ENCODE results near the gene TMA7. TPM values are rescaled to one million over a fixed set of nuclear protein-coding genes. Genes with fewer than 3 reads are reported as not detected.

Gene TMA7
- polyA plus RNA-seq, 1 donor from 2014 or later = 1,747 TPM

GRCh38 chr3:48492461-48493202, 52.6 kb downstream of the TMA7 start:
- TF ChIP-seq MXI1 (conservative IDR thresholded peaks at IDR 0.05; ENCODE audit: poor library complexity, severe bottlenecking) = no peak
- TF ChIP-seq EP300 (conservative IDR thresholded peaks at IDR 0.05; ENCODE audit: poor library complexity, severe bottlenecking) = no peak
- TF ChIP-seq CTCF (IDR thresholded peaks at IDR 0.05; ENCODE audit: poor library complexity, severe bottlenecking) = no peak
- no peak for TF ChIP-seq SMC3 (conservative IDR thresholded peaks at IDR 0.05; ENCODE audit: poor library complexity)
- no peak for TF ChIP-seq RAD21 (conservative IDR thresholded peaks at IDR 0.05)
- TF ChIP-seq, protein P1, sequence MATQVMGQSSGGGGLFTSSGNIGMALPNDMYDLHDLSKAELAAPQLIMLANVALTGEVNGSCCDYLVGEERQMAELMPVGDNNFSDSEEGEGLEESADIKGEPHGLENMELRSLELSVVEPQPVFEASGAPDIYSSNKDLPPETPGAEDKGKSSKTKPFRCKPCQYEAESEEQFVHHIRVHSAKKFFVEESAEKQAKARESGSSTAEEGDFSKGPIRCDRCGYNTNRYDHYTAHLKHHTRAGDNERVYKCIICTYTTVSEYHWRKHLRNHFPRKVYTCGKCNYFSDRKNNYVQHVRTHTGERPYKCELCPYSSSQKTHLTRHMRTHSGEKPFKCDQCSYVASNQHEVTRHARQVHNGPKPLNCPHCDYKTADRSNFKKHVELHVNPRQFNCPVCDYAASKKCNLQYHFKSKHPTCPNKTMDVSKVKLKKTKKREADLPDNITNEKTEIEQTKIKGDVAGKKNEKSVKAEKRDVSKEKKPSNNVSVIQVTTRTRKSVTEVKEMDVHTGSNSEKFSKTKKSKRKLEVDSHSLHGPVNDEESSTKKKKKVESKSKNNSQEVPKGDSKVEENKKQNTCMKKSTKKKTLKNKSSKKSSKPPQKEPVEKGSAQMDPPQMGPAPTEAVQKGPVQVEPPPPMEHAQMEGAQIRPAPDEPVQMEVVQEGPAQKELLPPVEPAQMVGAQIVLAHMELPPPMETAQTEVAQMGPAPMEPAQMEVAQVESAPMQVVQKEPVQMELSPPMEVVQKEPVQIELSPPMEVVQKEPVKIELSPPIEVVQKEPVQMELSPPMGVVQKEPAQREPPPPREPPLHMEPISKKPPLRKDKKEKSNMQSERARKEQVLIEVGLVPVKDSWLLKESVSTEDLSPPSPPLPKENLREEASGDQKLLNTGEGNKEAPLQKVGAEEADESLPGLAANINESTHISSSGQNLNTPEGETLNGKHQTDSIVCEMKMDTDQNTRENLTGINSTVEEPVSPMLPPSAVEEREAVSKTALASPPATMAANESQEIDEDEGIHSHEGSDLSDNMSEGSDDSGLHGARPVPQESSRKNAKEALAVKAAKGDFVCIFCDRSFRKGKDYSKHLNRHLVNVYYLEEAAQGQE (IDR thresholded peaks at IDR 0.05; ENCODE audit: borderline replicate concordance) = no peak
- no peak for TF ChIP-seq EZH2 (IDR thresholded peaks at IDR 0.05; ENCODE audit: borderline replicate concordance, insufficient read depth, low read length, poor library complexity, severe bottlenecking)
- TF ChIP-seq TAF1 (IDR thresholded peaks at IDR 0.05; ENCODE audit: low read depth) = no peak
- no peak for TF ChIP-seq POLR2AphosphoS5 (IDR thresholded peaks at IDR 0.05)
- no peaks in the 10 kb centered on the region for H4K20me1 ChIP-seq (ENCODE audit: insufficient read depth)
- H3F3A ChIP-seq (ENCODE audit: insufficient read depth, low read length, poor library complexity, severe bottlenecking) = no peaks in the 10 kb centered on the region
- no peaks in the 10 kb centered on the region for H3K36me3 ChIP-seq (ENCODE audit: insufficient read depth, low read length)
- no peaks in the 10 kb centered on the region for H3K9me2 ChIP-seq (ENCODE audit: insufficient read depth, low read length)
- H3K79me2 ChIP-seq (replicated peaks; ENCODE audit: insufficient read depth, low read length) = no peaks in the 10 kb centered on the region
- no peaks in the 10 kb centered on the region for H3K9me3 ChIP-seq (ENCODE audit: low read length)
- H3K4me2 ChIP-seq (ENCODE audit: low read length) = no peak overlapping the region
- no peak overlapping the region for H3K27ac ChIP-seq (ENCODE audit: low read length)
- H3K4me3 ChIP-seq (ENCODE audit: low read length) = no peak overlapping the region
- no peak overlapping the region for H3K9ac ChIP-seq (ENCODE audit: low read length)
- no peak overlapping the region for H2AFZ ChIP-seq (ENCODE audit: low read depth, low read length)
- no peaks in the 10 kb centered on the region for H3K27me3 ChIP-seq (ENCODE audit: insufficient read depth, low read depth, low read length)

DNA sequence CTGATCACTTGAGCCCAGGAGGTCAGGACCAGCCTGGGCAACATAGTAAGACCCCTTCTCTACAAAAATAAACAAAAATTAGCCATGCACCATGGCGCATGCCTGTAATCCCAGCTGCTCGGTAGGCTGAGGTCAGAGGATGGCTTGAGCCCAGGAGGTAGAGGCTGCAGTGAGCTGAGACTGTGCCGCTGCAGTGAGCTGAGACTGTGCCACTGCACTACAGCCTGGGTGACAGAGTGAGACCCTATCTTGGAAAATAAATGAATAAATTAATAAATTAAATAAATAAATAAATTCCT, 53.1 kb downstream of the TMA7 start:
- Histone ChIP-seq H3K9me2 (ENCODE audit: insufficient read depth, low read length) (no peaks in the 10 kb centered on the region), H2AFZ (ENCODE audit: low read depth, low read length) (no peak overlapping the region), H3K36me3 (ENCODE audit: insufficient read depth, low read length) (no peaks in the 10 kb centered on the region), H3K79me2 (replicated peaks; ENCODE audit: insufficient read depth, low read length) (no peaks in the 10 kb centered on the region), H4K20me1 (ENCODE audit: insufficient read depth) (no peaks in the 10 kb centered on the region), H3F3A (ENCODE audit: insufficient read depth, low read length, poor library complexity, severe bottlenecking) (no peaks in the 10 kb centered on the region), H3K27ac (ENCODE audit: low read length) (no peak overlapping the region), H3K4me2 (ENCODE audit: low read length) (no peak overlapping the region), H3K9me3 (ENCODE audit: low read length) (peaks cover under 1% of the 10 kb centered on the region), H3K27me3 (ENCODE audit: insufficient read depth, low read depth, low read length) (no peaks in the 10 kb centered on the region), H3K9ac (ENCODE audit: low read length) (no peak overlapping the region), H3K4me3 (ENCODE audit: low read length) (no peak overlapping the region)
- TF ChIP-seq CTCF (IDR thresholded peaks at IDR 0.05; ENCODE audit: poor library complexity, severe bottlenecking) = no peak
- no peak for TF ChIP-seq EP300 (conservative IDR thresholded peaks at IDR 0.05; ENCODE audit: poor library complexity, severe bottlenecking)
- TF ChIP-seq POLR2AphosphoS5 (IDR thresholded peaks at IDR 0.05) = no peak
- no peak for TF ChIP-seq EZH2 (IDR thresholded peaks at IDR 0.05; ENCODE audit: borderline replicate concordance, insufficient read depth, low read length, poor library complexity, severe bottlenecking)
- TF ChIP-seq RAD21 (conservative IDR thresholded peaks at IDR 0.05) = no peak

Other genes with a start within 250 kb of the TMA7 start
- gene CAMP, start 216.8 kb upstream of the TMA7 start, polyA plus RNA-seq = not detected in 2 replicates
- 19.4 and 28.5 TPM in 2 replicates for gene ZNF589, start 199.2 kb upstream of the TMA7 start, polyA plus RNA-seq
- gene NME6, start 138.9 kb upstream of the TMA7 start, polyA plus RNA-seq = 31.6 and 39.1 TPM in 2 replicates
- gene SPINK8, start 106.6 kb upstream of the TMA7 start, polyA plus RNA-seq = not detected in 2 replicates
- not detected in 2 replicates for gene FBXW12, start 68.0 kb upstream of the TMA7 start, polyA plus RNA-seq
- gene PLXNB1, start 10.2 kb upstream of the TMA7 start, polyA plus RNA-seq = 134 and 148 TPM in 2 replicates
- gene CCDC51, start 138 bp upstream of the TMA7 start, polyA plus RNA-seq = 27.2 and 29.0 TPM in 2 replicates
- 10.3 and 11.1 TPM in 2 replicates for gene ATRIP, start 6.5 kb downstream of the TMA7 start, polyA plus RNA-seq
- 121 and 142 TPM in 2 replicates for gene SHISA5, start 63.9 kb downstream of the TMA7 start, polyA plus RNA-seq
- 29.4 and 32.4 TPM in 2 replicates for gene PFKFB4, start 116.5 kb downstream of the TMA7 start, polyA plus RNA-seq
- gene UCN2, start 123.5 kb downstream of the TMA7 start, polyA plus RNA-seq = 0.68 and 2.0 TPM in 2 replicates
- 45.3 and 53.6 TPM in 2 replicates for gene COL7A1, start 155.1 kb downstream of the TMA7 start, polyA plus RNA-seq
- gene UQCRC1, start 169.4 kb downstream of the TMA7 start, polyA plus RNA-seq = 267 and 333 TPM in 2 replicates
- 0.52 TPM in 1 of 2 replicates, not detected in the other for gene TMEM89, start 181.5 kb downstream of the TMA7 start, polyA plus RNA-seq
- gene SLC26A6, start 195.2 kb downstream of the TMA7 start, polyA plus RNA-seq = 23.6 and 25.7 TPM in 2 replicates
- gene CELSR3, start 222.6 kb downstream of the TMA7 start, polyA plus RNA-seq = 54.9 and 65.5 TPM in 2 replicates
- gene NCKIPSD, start 245.7 kb downstream of the TMA7 start, polyA plus RNA-seq = 19.0 and 29.3 TPM in 2 replicates

All from neural cell (in vitro differentiated cells).